AG09319 (cell line): Measurements from ENCODE around the gene NOP53.

Source experiments
- DNase-seq: peaks from one replicate; pipeline ENCODE4 v3.0.0-alpha.2; 2010; ENCODE audit warnings: low read depth; ENCODE audit errors: extremely low read depth
- CTCF ChIP-seq: IDR thresholded peaks from 2 replicates; pipeline ENCODE4 v1.5.1; 2011; ENCODE audit warnings: low read depth, mild to moderate bottlenecking, inconsistent platforms, low read length, moderate library complexity

The NOP53 gene

GRCh38 chr19:47752440-47753211, 7.3 kb downstream of the NOP53 start:
- no peak for DNase-seq
- no peak for TF ChIP-seq CTCF

- TF ChIP-seq CTCF: no peak
- no peak for DNase-seq
Observed at GRCh38 chr19:47754206-47755064, 9.1 kb downstream of the NOP53 start.

- DNase-seq: no peak
- no peak for TF ChIP-seq CTCF
Observed at GRCh38 chr19:47755065-47755761, 9.9 kb downstream of the NOP53 start.

GRCh38 chr19:47755762-47756626, 10.6 kb downstream of the NOP53 start:
- no peak for TF ChIP-seq CTCF
- no peak for DNase-seq

- TF ChIP-seq CTCF: no peak
Observed at GRCh38 chr19:47756627-47756929, 11.2 kb downstream of the NOP53 start.

GRCh38 chr19:47756953-47757608, 11.7 kb downstream of the NOP53 start:
- DNase-seq: no peak
- no peak for TF ChIP-seq CTCF

More at GRCh38 chr19:47756627-47756929, 11.2 kb downstream of the NOP53 start:
- no peak for DNase-seq
